ENCODE results near the gene FOXD3.

The FOXD3 gene

GRCh38 chr1:63322114-63322943 lies at the start of gene FOXD3:
Gene FOXD3, plus strand, starts transcription at chr1:63322567. Its CDS starts 492 bp downstream, at chr1:63323059.
- H3K27ac ChIP-seq, result peak within 1 kb of the TSS in 4 of 21 experiments; percentile 2 to 17 (median 6)
- peak within 1 kb of the TSS; percentile 33 to 54 (median 42) for H3K4me3 ChIP-seq

GRCh38 chr1:63272811-63273210 lies 49.6 kb upstream of the FOXD3 start:
- no peak overlapping the region for H3K27ac ChIP-seq
- H3K4me3 ChIP-seq, result no peak overlapping the region

- no peak overlapping the region for H3K27ac ChIP-seq
- H3K4me3 ChIP-seq, result no peak overlapping the region
Observed at GRCh38 chr1:63274371-63274770, 48.0 kb upstream of the FOXD3 start.

- H3K4me3 ChIP-seq, result no peak overlapping the region
- no peak overlapping the region for H3K27ac ChIP-seq
Observed at GRCh38 chr1:63274979-63275378, 47.4 kb upstream of the FOXD3 start.

GRCh38 chr1:63276624-63277023 lies 45.7 kb upstream of the FOXD3 start:
- no peak overlapping the region for H3K4me3 ChIP-seq
- H3K27ac ChIP-seq, result no peak overlapping the region

GRCh38 chr1:63277195-63278192 lies 44.9 kb upstream of the FOXD3 start:
- Histone ChIP-seq H3K27ac (no peak overlapping the region), H3K4me3 (no peak overlapping the region)

GRCh38 chr1:63281753-63282152 lies 40.6 kb upstream of the FOXD3 start:
- no peak overlapping the region for H3K4me3 ChIP-seq
- H3K27ac ChIP-seq, result no peak overlapping the region

- H3K27ac ChIP-seq, result no peak overlapping the region
Observed at GRCh38 chr1:63289135-63289534, 33.2 kb upstream of the FOXD3 start.

GRCh38 chr1:63294803-63295594 lies 27.4 kb upstream of the FOXD3 start:
- Histone ChIP-seq H3K27ac (no peak overlapping the region), H3K4me3 (no peak overlapping the region)

More at GRCh38 chr1:63289135-63289534, 33.2 kb upstream of the FOXD3 start:
- no peak overlapping the region for H3K4me3 ChIP-seq

- Histone ChIP-seq H3K4me3 (no peak overlapping the region), H3K27ac (no peak overlapping the region)
Observed at GRCh38 chr1:63304410-63304809, 18.0 kb upstream of the FOXD3 start.

- Histone ChIP-seq H3K4me3 (no peak overlapping the region), H3K27ac (no peak overlapping the region)
Observed at GRCh38 chr1:63305043-63305442, 17.3 kb upstream of the FOXD3 start.

GRCh38 chr1:63307196-63307794 lies 15.1 kb upstream of the FOXD3 start:
- no peak overlapping the region for H3K27ac ChIP-seq
- no peak overlapping the region for H3K4me3 ChIP-seq

GRCh38 chr1:63316598-63316983 lies 5.8 kb upstream of the FOXD3 start:
- no peak overlapping the region for H3K27ac ChIP-seq
- H3K4me3 ChIP-seq, result peak overlapping the region in 3 of 7 experiments; percentile 27 to 52 (median 36)

GRCh38 chr1:63316984-63317816 lies 5.2 kb upstream of the FOXD3 start:
- Histone ChIP-seq H3K27ac (no peak overlapping the region), H3K4me3 (peak overlapping the region in 6 of 7 experiments; percentile 25 to 52 (median 38))

GRCh38 chr1:63317817-63318152 lies 4.6 kb upstream of the FOXD3 start:
- H3K4me3 ChIP-seq, result peak overlapping the region in 3 of 7 experiments; percentile 27 to 52 (median 41)
- no peak overlapping the region for H3K27ac ChIP-seq

- no peak overlapping the region for H3K4me3 ChIP-seq
- no peak overlapping the region for H3K27ac ChIP-seq
Observed at GRCh38 chr1:63318201-63318979, 4.0 kb upstream of the FOXD3 start.
